Gastrocnemius medialis (tissue), 4 donors: ENCODE results near the gene VASN.

ENCODE experiments used
- POLR2A ChIP-seq, 2 donors: fragments of 450-650 bp; IDR thresholded peaks; one replicate each; pipeline ENCODE4 v1.6.1; 2017; ENCODE audit warnings: antibody characterized with exemption in 2 of 2, mild to moderate bottlenecking in 2 of 2, moderate library complexity in 2 of 2
- TF ChIP-seq, protein P1 (sequence below), 5 experiments: fragments of 450-650 bp in 3 of 5; fragments of 200-600 bp in 2 of 5; sonication (generic) in 2 of 5; IDR thresholded peaks in 4 of 5; conservative IDR thresholded peaks in 1 of 5; 1 replicate in 4 of 5; 2 replicates in 1 of 5; pipeline ENCODE4 v1.5.1; 2016 to 2019; ENCODE audit warnings: antibody characterized with exemption in 5 of 5, mild to moderate bottlenecking in 3 of 5, moderate library complexity in 3 of 5

DNA sequence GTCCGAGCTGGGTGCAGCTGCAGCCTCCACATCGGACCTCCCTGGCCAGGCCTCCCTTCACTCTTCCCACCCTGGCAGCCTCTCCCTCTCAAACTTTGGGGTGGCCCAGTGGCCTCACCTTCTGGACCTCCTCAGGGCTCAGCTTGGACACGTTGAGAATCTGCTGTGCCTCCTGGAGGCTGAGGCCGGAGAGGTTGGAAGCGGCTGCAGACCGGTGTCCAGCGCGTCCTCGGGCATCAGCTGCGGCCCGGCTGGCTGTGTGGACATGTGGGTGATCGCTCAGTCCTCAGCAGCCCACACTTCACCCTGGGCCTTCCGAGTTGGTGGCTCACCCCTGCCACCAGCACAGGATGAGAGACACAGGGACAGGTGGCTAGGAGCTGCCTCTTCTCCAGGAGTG lies 30.4 kb upstream of the VASN start:
- TF ChIP-seq, protein P1, sequence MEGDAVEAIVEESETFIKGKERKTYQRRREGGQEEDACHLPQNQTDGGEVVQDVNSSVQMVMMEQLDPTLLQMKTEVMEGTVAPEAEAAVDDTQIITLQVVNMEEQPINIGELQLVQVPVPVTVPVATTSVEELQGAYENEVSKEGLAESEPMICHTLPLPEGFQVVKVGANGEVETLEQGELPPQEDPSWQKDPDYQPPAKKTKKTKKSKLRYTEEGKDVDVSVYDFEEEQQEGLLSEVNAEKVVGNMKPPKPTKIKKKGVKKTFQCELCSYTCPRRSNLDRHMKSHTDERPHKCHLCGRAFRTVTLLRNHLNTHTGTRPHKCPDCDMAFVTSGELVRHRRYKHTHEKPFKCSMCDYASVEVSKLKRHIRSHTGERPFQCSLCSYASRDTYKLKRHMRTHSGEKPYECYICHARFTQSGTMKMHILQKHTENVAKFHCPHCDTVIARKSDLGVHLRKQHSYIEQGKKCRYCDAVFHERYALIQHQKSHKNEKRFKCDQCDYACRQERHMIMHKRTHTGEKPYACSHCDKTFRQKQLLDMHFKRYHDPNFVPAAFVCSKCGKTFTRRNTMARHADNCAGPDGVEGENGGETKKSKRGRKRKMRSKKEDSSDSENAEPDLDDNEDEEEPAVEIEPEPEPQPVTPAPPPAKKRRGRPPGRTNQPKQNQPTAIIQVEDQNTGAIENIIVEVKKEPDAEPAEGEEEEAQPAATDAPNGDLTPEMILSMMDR (IDR thresholded peaks at IDR 0.05 in 4 of 5, conservative IDR thresholded peaks at IDR 0.05 in 1 of 5), result no peak
- no peak for TF ChIP-seq POLR2A (IDR thresholded peaks at IDR 0.05)
